Lung (tissue), 16 donors: ENCODE measurements around the gene RNF19B. TPM values are rescaled to one million over a fixed set of nuclear protein-coding genes. Genes with fewer than 3 reads are reported as not detected.

ENCODE experiments used
- ATAC-seq: fragments of 200-7000 bp; cut with Tn5 transposase; one replicate; pipeline ENCODE4 v1.9.1; 2020; ENCODE audit warnings: moderate number of reproducible peaks; ENCODE audit not compliant: insufficient read depth, low FRiP score
- DNase-seq, 3 donors: peaks; one replicate each; pipeline ENCODE4 v3.0.0-alpha.2; 2013 to 2017
- H3K27ac ChIP-seq, 2 donors: one replicate each; pipeline ENCODE4 v1.5.1; 2013; ENCODE audit warnings: mild to moderate bottlenecking in 2 of 2, moderate library complexity in 2 of 2, control low read depth in 1 of 2, inconsistent platforms in 1 of 2, low read depth in 1 of 2, low read length in 1 of 2
- H3K27me3 ChIP-seq, 3 donors: one replicate each; pipeline ENCODE4 v1.5.1; 2013; ENCODE audit warnings: low read length in 2 of 3; ENCODE audit not compliant: control insufficient read depth in 3 of 3, insufficient read depth in 3 of 3
- H3K36me3 ChIP-seq, 4 donors: one replicate each; pipeline ENCODE4 v1.5.1; 2013; ENCODE audit warnings: low read length in 4 of 4, mild to moderate bottlenecking in 1 of 4, moderate library complexity in 1 of 4; ENCODE audit not compliant: control insufficient read depth in 4 of 4, insufficient read depth in 4 of 4
- H3K4me1 ChIP-seq, 5 donors: one replicate each; pipeline ENCODE4 v1.5.1; 2013; ENCODE audit warnings: low read length in 5 of 5, mild to moderate bottlenecking in 2 of 5, moderate library complexity in 1 of 5; ENCODE audit not compliant: control insufficient read depth in 5 of 5, insufficient read depth in 5 of 5
- H3K4me3 ChIP-seq: one replicate; pipeline ENCODE4 v1.5.1; 2013; ENCODE audit warnings: mild to moderate bottlenecking, control low read depth, moderate library complexity
- H3K9ac ChIP-seq, 2 donors: one replicate each; pipeline ENCODE4 v1.5.1; 2013; ENCODE audit warnings: low read length in 2 of 2, control low read depth in 1 of 2; ENCODE audit not compliant: insufficient read depth in 1 of 2
- H3K9me3 ChIP-seq, 4 donors: one replicate each; pipeline ENCODE4 v1.5.1; 2013; ENCODE audit warnings: low read length in 3 of 4, mild to moderate bottlenecking in 1 of 4, moderate library complexity in 1 of 4; ENCODE audit not compliant: control insufficient read depth in 4 of 4, insufficient read depth in 3 of 4
- WGBS, 2 donors: extraction: QIAGEN DNeasy Blood & Tissue Kit; methylation state at CpG; one replicate each; pipeline ENCODE4 v1.1.7; 2013; 5-methylcytosine and 5-hydroxymethylcytosine counted together
- long read RNA-seq, 5 donors: transcript quantifications; one replicate each; lab custom pipeline, GENCODE V29; 2026
- polyA plus RNA-seq, 2 donors: library from polyadenylated mRNA; stranded (reverse); fragments of 200-250 nt; gene quantifications; one replicate each; pipeline ENCODE4 v1.2.1, GENCODE V29; 2013
- total RNA-seq, 2 donors: library from RNA; depleted of rRNA in 1 of 2; stranded (reverse); fragments of >200 nt in 1 of 2; gene quantifications; one replicate each; pipeline ENCODE4 v1.2.1, GENCODE V29; 2014 to 2021
- TF ChIP-seq, protein P1 (sequence below): IDR thresholded peaks from 2 replicates; pipeline ENCODE4 v1.5.1; 2012; ENCODE audit warnings: mild to moderate bottlenecking; ENCODE audit errors: control extremely low read depth, extremely low read depth
- donor health status: control.
- donor health status: control.
- donor health status: Bipolar disorder and iron deficiency.
- donor health status: healthy.
- donor health status: DM: yes; HTN: yes; CAD: no.

Gene RNF19B, protein sequence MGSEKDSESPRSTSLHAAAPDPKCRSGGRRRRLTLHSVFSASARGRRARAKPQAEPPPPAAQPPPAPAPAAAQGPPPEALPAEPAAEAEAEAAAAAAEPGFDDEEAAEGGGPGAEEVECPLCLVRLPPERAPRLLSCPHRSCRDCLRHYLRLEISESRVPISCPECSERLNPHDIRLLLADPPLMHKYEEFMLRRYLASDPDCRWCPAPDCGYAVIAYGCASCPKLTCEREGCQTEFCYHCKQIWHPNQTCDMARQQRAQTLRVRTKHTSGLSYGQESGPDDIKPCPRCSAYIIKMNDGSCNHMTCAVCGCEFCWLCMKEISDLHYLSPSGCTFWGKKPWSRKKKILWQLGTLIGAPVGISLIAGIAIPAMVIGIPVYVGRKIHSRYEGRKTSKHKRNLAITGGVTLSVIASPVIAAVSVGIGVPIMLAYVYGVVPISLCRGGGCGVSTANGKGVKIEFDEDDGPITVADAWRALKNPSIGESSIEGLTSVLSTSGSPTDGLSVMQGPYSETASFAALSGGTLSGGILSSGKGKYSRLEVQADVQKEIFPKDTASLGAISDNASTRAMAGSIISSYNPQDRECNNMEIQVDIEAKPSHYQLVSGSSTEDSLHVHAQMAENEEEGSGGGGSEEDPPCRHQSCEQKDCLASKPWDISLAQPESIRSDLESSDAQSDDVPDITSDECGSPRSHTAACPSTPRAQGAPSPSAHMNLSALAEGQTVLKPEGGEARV
- total RNA-seq (10 to 100 TPM; 15.5 to 38.1 TPM), polyA plus RNA-seq (10 to 100 TPM in 1 of 2 donors, 1 to 10 TPM in 1; 5.1 to 65.9 TPM)
- long read RNA-seq, donor 1, partial matches to known transcripts = 0 of 4 reads
- long read RNA-seq, donor 1, other reads (novel, unspliced or antisense) = 0 of 4 reads
- long read RNA-seq, donor 2 = 0 reads
- long read RNA-seq, donor 3, partial matches to known transcripts = 0 of 2 reads
- long read RNA-seq, donor 3, other reads (novel, unspliced or antisense) = 0 of 2 reads
- long read RNA-seq, donor 4, partial matches to known transcripts = 0 of 1 reads
- long read RNA-seq, donor 4, other reads (novel, unspliced or antisense) = 0 of 1 reads
- long read RNA-seq, donor 5, partial matches to known transcripts = 0 of 3 reads
- long read RNA-seq, donor 5, other reads (novel, unspliced or antisense) = 0 of 3 reads

DNA sequence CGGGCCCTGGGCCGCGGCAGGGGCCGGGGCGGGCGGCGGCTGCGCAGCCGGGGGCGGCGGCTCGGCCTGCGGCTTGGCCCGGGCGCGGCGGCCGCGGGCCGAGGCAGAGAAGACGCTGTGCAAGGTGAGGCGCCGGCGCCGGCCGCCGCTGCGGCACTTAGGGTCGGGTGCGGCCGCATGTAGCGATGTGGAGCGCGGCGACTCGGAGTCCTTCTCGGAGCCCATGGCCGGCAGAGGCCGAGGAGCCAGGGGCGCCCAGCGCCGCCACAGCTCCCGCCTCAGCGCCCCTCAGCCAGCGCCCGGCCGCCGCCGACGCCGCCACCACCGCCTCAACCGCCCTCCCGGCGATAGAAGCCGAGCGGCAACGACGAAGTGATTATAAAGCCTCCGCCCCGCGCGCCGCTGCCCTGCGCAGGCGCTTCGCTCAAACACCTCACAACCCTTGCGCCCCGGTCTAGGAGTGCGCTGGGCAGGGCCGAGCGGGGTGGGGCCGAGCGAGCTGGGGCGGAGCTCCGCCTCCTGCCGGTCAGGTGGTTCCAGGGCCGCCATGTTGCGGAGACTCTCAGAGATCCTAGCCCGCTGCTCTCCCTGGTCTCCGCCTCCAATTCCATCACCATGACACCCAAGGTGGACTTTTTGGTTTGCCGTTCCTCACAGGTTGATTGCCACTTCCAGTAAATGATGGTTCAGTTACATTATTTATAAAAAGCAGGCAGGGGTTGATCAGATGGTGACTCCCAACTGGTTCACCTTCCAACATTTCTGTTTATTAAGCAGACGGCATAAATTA, at the start of gene RNF19B:
TSS of gene RNF19B (minus strand) at position 349 of the 790 bp plus-strand sequence. CDS start at position 225, 124 bp downstream.
- DNase-seq = peak; percentile 93 to 96 (median 95)
- 1% methylated on average over 49 to 83 of the region's 83 CpGs for WGBS, 2 donors
- Histone ChIP-seq H3K36me3 (no peaks in the 10 kb centered on the region), H3K4me3 (peak within 1 kb of the TSS; percentile 92), H3K4me1 (peaks cover 0 to 17% (median 6%) of the 10 kb centered on the region in 5 donors), H3K9ac (peak within 1 kb of the TSS in 1 of 2 donors; percentile 75), H3K9me3 (no peaks in the 10 kb centered on the region), H3K27ac (peak within 1 kb of the TSS; percentile 93 to 94), H3K27me3 (peaks cover 0 to 4% (median 0%) of the 10 kb centered on the region in 3 donors)
- TF ChIP-seq, protein P1, sequence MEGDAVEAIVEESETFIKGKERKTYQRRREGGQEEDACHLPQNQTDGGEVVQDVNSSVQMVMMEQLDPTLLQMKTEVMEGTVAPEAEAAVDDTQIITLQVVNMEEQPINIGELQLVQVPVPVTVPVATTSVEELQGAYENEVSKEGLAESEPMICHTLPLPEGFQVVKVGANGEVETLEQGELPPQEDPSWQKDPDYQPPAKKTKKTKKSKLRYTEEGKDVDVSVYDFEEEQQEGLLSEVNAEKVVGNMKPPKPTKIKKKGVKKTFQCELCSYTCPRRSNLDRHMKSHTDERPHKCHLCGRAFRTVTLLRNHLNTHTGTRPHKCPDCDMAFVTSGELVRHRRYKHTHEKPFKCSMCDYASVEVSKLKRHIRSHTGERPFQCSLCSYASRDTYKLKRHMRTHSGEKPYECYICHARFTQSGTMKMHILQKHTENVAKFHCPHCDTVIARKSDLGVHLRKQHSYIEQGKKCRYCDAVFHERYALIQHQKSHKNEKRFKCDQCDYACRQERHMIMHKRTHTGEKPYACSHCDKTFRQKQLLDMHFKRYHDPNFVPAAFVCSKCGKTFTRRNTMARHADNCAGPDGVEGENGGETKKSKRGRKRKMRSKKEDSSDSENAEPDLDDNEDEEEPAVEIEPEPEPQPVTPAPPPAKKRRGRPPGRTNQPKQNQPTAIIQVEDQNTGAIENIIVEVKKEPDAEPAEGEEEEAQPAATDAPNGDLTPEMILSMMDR = no peak
- ATAC-seq = peak; percentile 98

DNA sequence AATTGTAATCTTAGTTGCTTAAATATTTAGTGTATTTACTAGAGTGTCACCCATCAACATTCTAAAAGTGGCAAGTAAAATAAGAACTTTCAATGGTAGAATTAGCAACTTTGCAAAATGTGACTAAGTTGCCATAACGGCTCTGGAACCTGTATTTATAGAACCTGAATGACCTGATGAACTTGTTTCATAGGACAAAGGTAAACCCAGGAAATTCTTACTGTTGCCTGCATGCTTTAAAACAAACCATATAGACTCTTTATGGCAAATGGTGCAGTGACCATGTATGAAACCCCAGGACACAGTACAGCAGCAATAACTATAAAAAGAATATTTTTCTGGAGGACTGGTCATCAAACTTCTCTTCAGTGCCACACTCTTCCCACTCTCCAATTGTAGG, 49.2 kb upstream of the RNF19B start:
- Histone ChIP-seq H3K27ac (no peak overlapping the region), H3K4me3 (no peak overlapping the region), H3K4me1 (peaks cover 0 to 36% (median 5%) of the 10 kb centered on the region in 5 donors), H3K9ac (no peak overlapping the region), H3K9me3 (no peaks in the 10 kb centered on the region), H3K36me3 (peaks cover 21 to 38% (median 29%) of the 10 kb centered on the region in 4 donors), H3K27me3 (no peaks in the 10 kb centered on the region)
- WGBS, 2 donors = 70 to 85% methylated on average over 1 of the region's 1 CpG
- TF ChIP-seq, protein P1 = no peak
- no peak for ATAC-seq
- DNase-seq = no peak

DNA sequence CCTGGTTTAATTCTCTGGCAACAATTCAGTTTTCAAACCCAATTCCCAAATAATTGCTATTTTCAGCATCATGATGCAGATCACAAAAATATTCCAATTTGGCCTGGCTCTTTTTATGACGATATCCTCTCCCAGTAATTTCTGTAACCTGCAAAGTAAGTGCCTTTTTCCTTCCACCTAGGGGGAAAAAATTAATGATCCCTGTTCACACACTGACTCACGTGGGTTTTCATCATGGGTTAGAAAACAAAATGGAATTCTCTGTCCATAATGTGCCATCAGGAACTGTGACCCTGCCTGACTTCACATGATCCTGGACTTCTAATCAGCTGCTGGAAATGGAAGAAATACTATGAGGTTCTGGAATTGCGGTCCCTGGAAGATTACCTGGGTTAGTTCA, 47.6 kb upstream of the RNF19B start:
- Histone ChIP-seq H3K27ac (peak overlapping the region in 1 of 2 donors; percentile 92), H3K9me3 (no peaks in the 10 kb centered on the region), H3K9ac (no peak overlapping the region), H3K27me3 (no peaks in the 10 kb centered on the region), H3K4me3 (no peak overlapping the region), H3K36me3 (peaks cover 23 to 35% (median 29%) of the 10 kb centered on the region in 4 donors), H3K4me1 (peaks cover 0 to 34% (median 6%) of the 10 kb centered on the region in 5 donors)
- TF ChIP-seq, protein P1 = no peak
- no peak for DNase-seq
- WGBS, 2 donors = 82 to 98% methylated on average over 3 of the region's 3 CpGs
- ATAC-seq = no peak
